ENCODE measurements around the gene AGO3. TPM values are rescaled to one million over a fixed set of nuclear protein-coding genes. Genes with fewer than 3 reads are reported as not detected.
A peak's percentile ranks its signal among the peaks of the same experiment; 100 is the strongest.

AGO3 gene
- total and polyA plus RNA-seq, 8 donors = 1.9 to 33.8 (median 12.4) TPM

GRCh38 chr1:36108314-36108713 is 177.4 kb downstream of the AGO3 start:
- H3K27ac ChIP-seq = peak overlapping the region in 1 of 5 donors; percentile 48
- H3K9me3 ChIP-seq = no peaks in the 10 kb centered on the region
- intact Hi-C loops (cut with DNase I; ENCODE audit: low total_unique reads) = loop anchor here (10.0 kb wide), 1 partner anchor 306 kb away; no protein-coding TSS in a partner anchor
- H3K27me3 ChIP-seq = no peaks in the 10 kb centered on the region
- DNase-seq = no peak
- H3K36me3 ChIP-seq = no peaks in the 10 kb centered on the region
- TF ChIP-seq POLR2A (IDR thresholded peaks at IDR 0.05) = no peak
- TF ChIP-seq POLR2AphosphoS5 (IDR thresholded peaks at IDR 0.05) = no peak
- TF ChIP-seq EP300 (IDR thresholded peaks at IDR 0.05) = no peak
- no peak for TF ChIP-seq CTCF (IDR thresholded peaks at IDR 0.05)
- 82 to 87% (median 84%) methylated on average over 12 to 14 of the region's 14 CpGs for WGBS, 5 donors
- H3K4me1 ChIP-seq = peaks cover 0 to 25% (median 3%) of the 10 kb centered on the region in 4 donors
- H3K4me3 ChIP-seq = no peak overlapping the region

GRCh38 chr1:36109041-36109679 is 178.3 kb downstream of the AGO3 start:
- no peaks in the 10 kb centered on the region for H3K9me3 ChIP-seq
- 64 to 87% (median 79%) methylated on average over 8 to 11 of the region's 11 CpGs for WGBS, 5 donors

GRCh38 chr1:36111151-36111550 is 180.2 kb downstream of the AGO3 start:
- no peak for DNase-seq
- WGBS, 5 donors = 58 to 68% (median 64%) methylated on average over 4 of the region's 4 CpGs
- H3K4me1 ChIP-seq = peaks cover 12 to 39% (median 20%) of the 10 kb centered on the region in 4 donors
- peak overlapping the region in 1 of 5 donors; percentile 42 for H3K27ac ChIP-seq
- H3K36me3 ChIP-seq = no peaks in the 10 kb centered on the region
- no peaks in the 10 kb centered on the region for H3K27me3 ChIP-seq
- intact Hi-C loops (cut with DNase I; ENCODE audit: low total_unique reads) = no loop called here
- no peak overlapping the region for H3K4me3 ChIP-seq
- no peaks in the 10 kb centered on the region for H3K9me3 ChIP-seq
- TF ChIP-seq POLR2A (IDR thresholded peaks at IDR 0.05) (no peak), CTCF (IDR thresholded peaks at IDR 0.05) (no peak), EP300 (IDR thresholded peaks at IDR 0.05) (no peak), POLR2AphosphoS5 (IDR thresholded peaks at IDR 0.05) (no peak)

More at GRCh38 chr1:36109041-36109679, 178.3 kb downstream of the AGO3 start:
- TF ChIP-seq EP300 (IDR thresholded peaks at IDR 0.05) (no peak), POLR2AphosphoS5 (IDR thresholded peaks at IDR 0.05) (no peak), CTCF (IDR thresholded peaks at IDR 0.05) (no peak), POLR2A (IDR thresholded peaks at IDR 0.05) (no peak)
- peak overlapping the region in 2 of 5 donors; percentile 11 to 48 for H3K27ac ChIP-seq
- no peak overlapping the region for H3K4me3 ChIP-seq
- intact Hi-C loops (cut with DNase I; ENCODE audit: low total_unique reads) = loop anchor here (10.0 kb wide), 1 partner anchor 306 kb away; no protein-coding TSS in a partner anchor
- H3K36me3 ChIP-seq = no peaks in the 10 kb centered on the region
- H3K27me3 ChIP-seq = no peaks in the 10 kb centered on the region
- DNase-seq = no peak
- H3K4me1 ChIP-seq = peaks cover 0 to 25% (median 3%) of the 10 kb centered on the region in 4 donors

GRCh38 chr1:36112823-36113222 is 181.9 kb downstream of the AGO3 start:
- H3K4me3 ChIP-seq = no peak overlapping the region
- no peak overlapping the region for H3K27ac ChIP-seq
- 85 to 90% (median 90%) methylated on average over 9 of the region's 9 CpGs for WGBS, 5 donors
- H3K27me3 ChIP-seq = no peaks in the 10 kb centered on the region
- DNase-seq = no peak
- peaks cover 16 to 41% (median 26%) of the 10 kb centered on the region in 4 donors for H3K4me1 ChIP-seq
- H3K36me3 ChIP-seq = no peaks in the 10 kb centered on the region
- no peak for TF ChIP-seq POLR2AphosphoS5 (IDR thresholded peaks at IDR 0.05)
- TF ChIP-seq CTCF (IDR thresholded peaks at IDR 0.05) = no peak
- TF ChIP-seq POLR2A (IDR thresholded peaks at IDR 0.05) = no peak
- TF ChIP-seq EP300 (IDR thresholded peaks at IDR 0.05) = no peak
- no peaks in the 10 kb centered on the region for H3K9me3 ChIP-seq
- intact Hi-C loops (cut with DNase I; ENCODE audit: low total_unique reads) = no loop called here
